Neural cell (in vitro differentiated cells): ENCODE results near the gene ANKRD39. TPM values are rescaled to one million over a fixed set of nuclear protein-coding genes. Genes with fewer than 3 reads are reported as not detected.

Source experiments
- H2AFZ ChIP-seq: fragments of 200-600, 300-800 bp; sonication (generic), shearing (Covaris generic); 2 replicates; pipeline ENCODE4 v1.6.0; 2014; ENCODE audit warnings: low read depth, mild to moderate bottlenecking, antibody characterized with exemption, low read length, moderate library complexity
- H3F3A ChIP-seq: fragments of 200-600 bp; shearing (Covaris generic); 2 replicates; pipeline ENCODE4 v1.6.1; 2016; ENCODE audit warnings: mild to moderate bottlenecking, moderate library complexity, mixed read lengths, antibody characterized with exemption, low read length; ENCODE audit not compliant: insufficient read depth, poor library complexity, severe bottlenecking
- H3K27ac ChIP-seq: fragments of 200-600, 300-800 bp; sonication (generic), shearing (Covaris generic); 2 replicates; pipeline ENCODE4 v1.5.1; 2014; ENCODE audit warnings: mild to moderate bottlenecking, low read length, moderate library complexity
- H3K27me3 ChIP-seq: fragments of 300-800, 200-600 bp; sonication (generic), shearing (Covaris generic); 2 replicates; pipeline ENCODE4 v1.6.0; 2014; ENCODE audit warnings: mild to moderate bottlenecking, low read depth, low read length, moderate library complexity; ENCODE audit not compliant: insufficient read depth
- H3K36me3 ChIP-seq: fragments of 300-800, 200-600 bp; sonication (generic), shearing (Covaris generic); 2 replicates; pipeline ENCODE4 v1.5.1; 2014; ENCODE audit warnings: mild to moderate bottlenecking, antibody characterized with exemption, low read length, moderate library complexity; ENCODE audit not compliant: insufficient read depth
- H3K4me2 ChIP-seq: fragments of 300-800, 200-600 bp; sonication (generic), shearing (Covaris generic); 2 replicates; pipeline ENCODE4 v1.6.0; 2014; ENCODE audit warnings: mild to moderate bottlenecking, low read length
- H3K4me3 ChIP-seq: fragments of 300-800, 200-600 bp; sonication (generic), shearing (Covaris generic); 2 replicates; pipeline ENCODE4 v1.5.1; 2014; ENCODE audit warnings: mild to moderate bottlenecking, low read length, moderate library complexity
- H3K79me2 ChIP-seq: fragments of 200-600 bp; shearing (Covaris generic); replicated peaks from 2 replicates; pipeline ENCODE4 v1.6.0; 2014; ENCODE audit warnings: mild to moderate bottlenecking, low read length, moderate library complexity; ENCODE audit not compliant: insufficient read depth
- H3K9ac ChIP-seq: fragments of 300-800, 200-600 bp; sonication (generic), shearing (Covaris generic); 2 replicates; pipeline ENCODE4 v1.6.1; 2016; ENCODE audit warnings: mild to moderate bottlenecking, low read length, mixed read lengths
- H3K9me2 ChIP-seq: fragments of 200-600 bp; shearing (Covaris generic); 2 replicates; pipeline ENCODE4 v1.6.1; 2016; ENCODE audit warnings: mild to moderate bottlenecking, low read length, mixed read lengths; ENCODE audit not compliant: insufficient read depth
- H3K9me3 ChIP-seq: fragments of 200-600, 300-800 bp; sonication (generic), shearing (Covaris generic); 2 replicates; pipeline ENCODE4 v1.6.1; 2016; ENCODE audit warnings: mild to moderate bottlenecking, mixed run types, low read length, moderate library complexity, mixed read lengths
- H4K20me1 ChIP-seq: fragments of 200-600 bp; shearing (Covaris generic); 2 replicates; pipeline ENCODE4 v1.6.1; 2016; ENCODE audit warnings: mild to moderate bottlenecking, mixed run types; ENCODE audit not compliant: insufficient read depth
- CTCF ChIP-seq: fragments of 450-650 bp; IDR thresholded peaks from 2 replicates; pipeline ENCODE4 v1.5.1; 2014; ENCODE audit warnings: antibody characterized with exemption, mild to moderate bottlenecking, moderate library complexity; ENCODE audit not compliant: poor library complexity, severe bottlenecking
- EP300 ChIP-seq: fragments of 450-650 bp; conservative IDR thresholded peaks from 2 replicates; pipeline ENCODE4 v1.6.1; 2014; ENCODE audit warnings: antibody characterized with exemption, mild to moderate bottlenecking, moderate library complexity; ENCODE audit not compliant: poor library complexity, severe bottlenecking
- EZH2 ChIP-seq: fragments of 200-600, 300-800 bp; shearing (Covaris generic), sonication (generic); IDR thresholded peaks from 2 replicates; pipeline ENCODE4 v1.6.1; 2014; ENCODE audit warnings: antibody characterized with exemption, low read length, borderline replicate concordance, mild to moderate bottlenecking; ENCODE audit not compliant: insufficient read depth, poor library complexity, severe bottlenecking
- MXI1 ChIP-seq: fragments of 450-650 bp; conservative IDR thresholded peaks from 2 replicates; pipeline ENCODE4 v1.6.1; 2014; ENCODE audit warnings: antibody characterized with exemption, mild to moderate bottlenecking; ENCODE audit not compliant: poor library complexity, severe bottlenecking
- POLR2AphosphoS5 ChIP-seq: IDR thresholded peaks from 2 replicates; pipeline ENCODE4 v1.6.1; 2012
- RAD21 ChIP-seq: fragments of 450-650 bp; conservative IDR thresholded peaks from 2 replicates; pipeline ENCODE4 v1.6.1; 2014; ENCODE audit warnings: antibody characterized with exemption, mild to moderate bottlenecking, moderate library complexity
- REST ChIP-seq: IDR thresholded peaks from 2 replicates; pipeline ENCODE4 v1.6.1; 2012; ENCODE audit warnings: borderline replicate concordance
- SMC3 ChIP-seq: fragments of 450-650 bp; conservative IDR thresholded peaks from 2 replicates; pipeline ENCODE4 v1.6.1; 2014; ENCODE audit warnings: antibody characterized with exemption, mild to moderate bottlenecking, moderate library complexity; ENCODE audit not compliant: poor library complexity
- TAF1 ChIP-seq: IDR thresholded peaks from 2 replicates; pipeline ENCODE4 v1.6.1; 2012; ENCODE audit warnings: low read depth
- polyA plus RNA-seq: library from polyadenylated mRNA; depleted of rRNA; stranded (reverse); fragments of >200 nt; gene quantifications from 2 replicates; pipeline ENCODE4 v1.2.3, GENCODE V29; 2014

ANKRD39 gene
- polyA plus RNA-seq, 1 donor from 2014 or later = 30.7 TPM

GRCh38 chr2:96869281-96869821, 11.5 kb upstream of the ANKRD39 start:
- H3K9ac ChIP-seq = peak overlapping the region; percentile 98
- H3F3A ChIP-seq = no peaks in the 10 kb centered on the region
- H3K27ac ChIP-seq = peak overlapping the region; percentile 90
- no peaks in the 10 kb centered on the region for H3K27me3 ChIP-seq
- no peaks in the 10 kb centered on the region for H3K9me2 ChIP-seq
- H3K79me2 ChIP-seq = peaks cover 34% of the 10 kb centered on the region
- no peaks in the 10 kb centered on the region for H3K36me3 ChIP-seq
- peak overlapping the region; percentile 94 for H3K4me3 ChIP-seq
- peaks cover 16% of the 10 kb centered on the region for H4K20me1 ChIP-seq
- no peak overlapping the region for H3K4me2 ChIP-seq
- H3K9me3 ChIP-seq = no peaks in the 10 kb centered on the region
- H2AFZ ChIP-seq = no peak overlapping the region
- TF ChIP-seq CTCF (no peak), SMC3 (no peak), REST (no peak), EP300 (no peak), MXI1 (no peak), EZH2 (no peak), TAF1 (no peak), POLR2AphosphoS5 (no peak), RAD21 (no peak)

- peak overlapping the region; percentile 90 for H3K27ac ChIP-seq
- H2AFZ ChIP-seq = peak overlapping the region; percentile 56
Measured at GRCh38 chr2:96868555-96869280, 10.9 kb upstream of the ANKRD39 start.

More at GRCh38 chr2:96868555-96869280, 10.9 kb upstream of the ANKRD39 start:
- no peaks in the 10 kb centered on the region for H3F3A ChIP-seq
- H3K4me3 ChIP-seq = peak overlapping the region; percentile 94
- H3K9ac ChIP-seq = peak overlapping the region; percentile 98
- no peaks in the 10 kb centered on the region for H3K9me3 ChIP-seq
- no peaks in the 10 kb centered on the region for H3K36me3 ChIP-seq
- H4K20me1 ChIP-seq = peaks cover 16% of the 10 kb centered on the region
- H3K4me2 ChIP-seq = peak overlapping the region; percentile 88
- H3K9me2 ChIP-seq = no peaks in the 10 kb centered on the region
- H3K27me3 ChIP-seq = no peaks in the 10 kb centered on the region
- H3K79me2 ChIP-seq = peaks cover 34% of the 10 kb centered on the region
- TF ChIP-seq EZH2 (no peak), RAD21 (no peak), REST (peak; percentile 68), MXI1 (no peak), TAF1 (peak; percentile 59), SMC3 (peak; percentile 31), POLR2AphosphoS5 (peak; percentile 71), CTCF (peak; percentile 72), EP300 (peak; percentile 26)
